ENCODE results near the gene IFI44L. TPM values are rescaled to one million over a fixed set of nuclear protein-coding genes. Genes with fewer than 3 reads are reported as not detected.

IFI44L gene
- polyA plus RNA-seq, 1 donor = 1.0 TPM

GRCh38 chr1:78641558-78641957, 21.3 kb downstream of the IFI44L start:
- no peak for DNase-seq (ENCODE audit: low read depth)

DNA sequence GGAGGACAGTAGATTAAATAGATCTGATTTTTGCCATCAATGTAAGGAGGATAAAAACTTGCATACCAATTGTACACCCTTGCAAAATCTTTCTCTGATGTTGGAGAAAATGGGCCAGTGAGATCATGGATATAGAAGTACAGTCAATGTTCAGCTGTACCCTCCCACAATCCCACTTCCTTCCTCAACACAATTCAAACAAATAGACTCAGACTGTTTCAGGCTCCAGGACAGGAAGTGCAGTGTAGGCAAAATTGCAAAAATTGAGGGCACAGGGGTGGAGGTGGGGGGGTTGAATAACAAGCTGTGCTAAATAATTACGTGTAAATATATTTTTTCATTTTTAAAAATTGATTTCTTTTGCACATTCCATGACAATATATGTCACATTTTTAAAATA, 25.5 kb downstream of the IFI44L start:
- DNase-seq (ENCODE audit: low read depth) = no peak

GRCh38 chr1:78647238-78647637, 27.0 kb downstream of the IFI44L start:
- DNase-seq (ENCODE audit: low read depth) = no peak

GRCh38 chr1:78649628-78650027, 29.4 kb downstream of the IFI44L start, which contains the start of gene IFI44:
IFI44 (plus strand) TSS chr1:78649831; CDS start chr1:78650196, 365 bp downstream.
- DNase-seq (ENCODE audit: low read depth) = peak; percentile 70

- no peak for DNase-seq (ENCODE audit: low read depth)
Observed at GRCh38 chr1:78650114-78650660, 29.9 kb downstream of the IFI44L start.

- DNase-seq (ENCODE audit: low read depth) = peak; percentile 11
Observed at GRCh38 chr1:78651241-78651640, 31.0 kb downstream of the IFI44L start.

- no peak for DNase-seq (ENCODE audit: low read depth)
Observed at GRCh38 chr1:78652019-78652560, 31.8 kb downstream of the IFI44L start.

DNA sequence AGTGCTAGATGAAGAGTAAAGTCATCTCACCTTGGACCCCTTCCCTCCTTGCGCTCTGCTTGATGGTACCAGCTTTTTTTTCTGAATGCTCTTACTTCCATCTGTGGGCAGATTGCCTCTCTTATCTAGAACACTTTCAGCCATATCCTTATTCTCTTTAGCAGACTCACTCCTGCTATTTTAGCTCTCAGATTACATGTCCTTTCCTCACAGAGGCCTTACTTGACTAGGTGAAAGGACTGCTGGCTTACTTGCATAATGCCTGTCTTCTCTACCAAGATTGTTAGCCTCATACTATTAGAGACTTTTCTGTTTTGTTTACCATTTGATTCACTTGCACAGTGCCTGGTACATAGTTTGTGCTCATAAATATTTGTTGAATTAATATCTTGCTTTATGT, 38.7 kb downstream of the IFI44L start:
- no peak for DNase-seq (ENCODE audit: low read depth)

DNA sequence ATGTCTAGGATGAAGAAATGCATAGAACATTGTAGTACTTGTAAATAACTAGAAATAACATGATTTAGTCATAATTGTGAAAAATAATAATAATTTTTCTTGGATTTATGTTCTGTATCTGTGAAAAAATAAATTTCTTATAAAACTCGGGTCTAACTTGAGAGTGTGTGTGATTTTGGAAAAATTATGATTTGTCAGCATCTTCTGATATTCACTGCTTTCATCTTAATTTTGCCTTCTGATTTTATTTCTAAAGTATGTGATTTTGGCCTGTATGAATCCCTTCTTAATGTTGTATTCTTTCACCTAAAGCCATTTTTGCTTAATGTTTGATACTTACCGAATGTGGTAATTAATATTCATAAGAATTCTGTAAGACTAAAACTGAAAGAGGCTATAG, 43.7 kb downstream of the IFI44L start:
- no peak for DNase-seq (ENCODE audit: low read depth)

DNA sequence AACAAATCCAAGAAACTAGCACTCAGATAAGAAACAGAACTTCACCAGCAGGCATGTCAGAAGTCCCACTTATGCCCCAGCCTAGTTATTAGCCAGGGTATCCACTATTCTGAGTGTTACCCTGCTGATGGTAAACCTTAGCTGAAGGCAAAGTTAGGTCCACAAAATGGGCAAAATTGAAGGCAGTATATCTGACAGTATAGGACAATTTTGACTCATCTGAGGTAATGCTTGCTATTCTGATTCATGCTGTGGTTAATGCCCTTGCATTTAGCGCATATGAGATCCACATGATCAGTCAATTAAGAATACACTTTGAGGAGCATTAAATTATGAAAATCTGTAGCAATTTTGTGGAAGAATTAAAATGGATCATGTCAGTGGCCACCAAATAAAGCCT, 44.5 kb downstream of the IFI44L start:
- no peak for DNase-seq (ENCODE audit: low read depth)

DNA sequence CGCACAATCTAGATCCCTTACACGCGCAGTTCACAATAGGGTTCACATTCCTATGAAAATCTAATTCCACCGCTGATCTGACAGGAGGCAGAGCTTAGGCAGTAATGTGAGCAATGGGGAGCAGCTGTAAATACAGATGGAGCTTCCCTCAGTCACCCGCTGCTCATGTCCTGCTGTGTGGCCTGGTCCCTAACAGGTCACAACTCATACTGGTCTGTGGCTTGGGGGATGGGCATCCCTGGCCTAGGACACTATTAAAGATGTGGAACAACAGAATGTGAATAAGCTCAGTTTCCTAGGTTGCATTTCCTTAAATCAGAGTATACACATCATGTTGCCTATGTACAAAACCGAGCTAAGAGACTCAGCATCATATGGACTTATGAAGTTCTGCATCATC, 45.6 kb downstream of the IFI44L start:
- no peak for DNase-seq (ENCODE audit: low read depth)

- DNase-seq (ENCODE audit: low read depth) = no peak
Observed at GRCh38 chr1:78667939-78668338, 47.7 kb downstream of the IFI44L start.

DNA sequence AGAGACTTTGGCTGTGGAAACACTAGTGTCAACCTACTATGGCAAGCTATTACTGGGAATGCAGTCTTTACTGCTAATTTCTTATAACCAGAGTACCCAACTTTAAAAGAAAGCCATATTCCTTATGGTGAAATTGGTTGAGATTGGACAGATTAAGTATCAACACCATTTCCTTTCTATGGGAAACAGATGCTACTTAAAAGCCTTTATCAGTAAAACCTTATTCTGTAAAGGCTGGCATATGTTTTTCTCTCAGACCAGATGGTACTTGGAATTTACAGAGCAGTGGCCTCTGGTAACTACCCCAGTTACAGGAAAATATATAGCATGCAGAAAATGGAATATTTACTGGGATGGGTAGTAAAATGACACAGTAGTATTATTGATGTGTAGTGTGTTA, 48.2 kb downstream of the IFI44L start:
- no peak for DNase-seq (ENCODE audit: low read depth)

DNA sequence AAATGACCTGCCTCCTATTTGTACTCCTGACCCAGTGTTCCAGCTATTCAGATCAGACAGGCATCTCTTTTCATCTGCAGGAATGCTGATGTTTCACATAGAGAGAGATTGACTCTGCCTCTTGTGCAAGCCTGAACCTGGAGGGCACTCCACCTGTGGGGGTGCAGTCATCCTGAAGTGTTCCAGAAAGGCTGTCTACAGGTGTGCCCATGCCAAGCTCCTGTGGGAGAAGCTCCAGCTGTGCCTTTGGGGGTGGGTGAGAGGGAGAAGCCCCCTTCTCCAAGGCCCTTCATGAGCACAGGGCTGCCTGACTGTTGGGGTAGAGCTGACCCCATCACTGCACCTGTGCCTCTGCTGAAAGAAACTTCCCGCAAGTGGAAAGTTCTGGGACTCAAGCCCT, 52.2 kb downstream of the IFI44L start:
- DNase-seq (ENCODE audit: low read depth) = no peak

GRCh38 chr1:78673120-78673519, 52.9 kb downstream of the IFI44L start:
- no peak for DNase-seq (ENCODE audit: low read depth)

- peak; percentile 49 for DNase-seq (ENCODE audit: low read depth)
Observed at GRCh38 chr1:78676347-78676982, 56.2 kb downstream of the IFI44L start.

- no peak for DNase-seq (ENCODE audit: low read depth)
Observed at GRCh38 chr1:78676993-78677392, 56.7 kb downstream of the IFI44L start.

DNA sequence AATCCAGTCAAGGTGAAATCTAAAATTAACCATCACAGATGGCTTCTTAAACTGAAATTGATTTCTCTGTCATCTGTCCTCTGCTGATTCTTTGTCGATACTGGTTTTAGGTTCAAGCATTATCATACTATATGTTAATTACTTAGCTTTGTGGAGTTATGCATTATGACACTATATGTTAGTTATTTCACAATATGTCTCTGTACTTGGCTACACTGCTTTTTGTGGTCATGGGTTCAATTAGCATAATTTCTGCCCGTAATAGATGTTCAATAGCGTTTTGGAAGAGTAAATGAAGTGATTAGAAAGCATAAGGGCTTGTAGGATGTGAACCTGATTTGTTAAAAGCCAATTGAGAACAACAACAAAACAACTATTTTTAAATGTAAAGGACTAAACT, 57.5 kb downstream of the IFI44L start:
- no peak for DNase-seq (ENCODE audit: low read depth)

- DNase-seq (ENCODE audit: low read depth) = no peak
Observed at GRCh38 chr1:78678324-78678723, 58.1 kb downstream of the IFI44L start.

- DNase-seq (ENCODE audit: low read depth) = no peak
Observed at GRCh38 chr1:78681265-78681664, 61.0 kb downstream of the IFI44L start.

- DNase-seq (ENCODE audit: low read depth) = no peak
Observed at GRCh38 chr1:78682496-78682895, 62.2 kb downstream of the IFI44L start.

DNA sequence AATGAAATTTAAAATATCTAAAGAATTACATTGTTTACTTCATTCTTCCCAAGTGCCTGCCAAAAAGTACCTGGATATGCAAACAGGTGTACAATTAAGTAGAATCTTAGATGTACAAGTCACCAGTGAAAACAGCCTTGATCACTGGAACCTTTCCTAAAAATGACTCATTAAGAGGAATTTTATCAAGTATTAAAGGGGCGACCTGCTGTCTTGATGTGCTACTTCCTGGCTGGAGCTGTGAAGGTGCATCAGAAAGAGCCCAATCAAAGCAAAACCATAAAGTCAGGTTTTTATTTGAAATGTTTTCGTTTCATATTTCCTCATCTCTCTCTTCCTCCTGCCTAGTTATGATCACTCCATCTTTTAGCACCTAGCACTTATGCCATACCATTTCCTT, 62.8 kb downstream of the IFI44L start:
- DNase-seq (ENCODE audit: low read depth) = no peak

GRCh38 chr1:78687315-78687714, 67.1 kb downstream of the IFI44L start:
- DNase-seq (ENCODE audit: low read depth) = no peak

DNA sequence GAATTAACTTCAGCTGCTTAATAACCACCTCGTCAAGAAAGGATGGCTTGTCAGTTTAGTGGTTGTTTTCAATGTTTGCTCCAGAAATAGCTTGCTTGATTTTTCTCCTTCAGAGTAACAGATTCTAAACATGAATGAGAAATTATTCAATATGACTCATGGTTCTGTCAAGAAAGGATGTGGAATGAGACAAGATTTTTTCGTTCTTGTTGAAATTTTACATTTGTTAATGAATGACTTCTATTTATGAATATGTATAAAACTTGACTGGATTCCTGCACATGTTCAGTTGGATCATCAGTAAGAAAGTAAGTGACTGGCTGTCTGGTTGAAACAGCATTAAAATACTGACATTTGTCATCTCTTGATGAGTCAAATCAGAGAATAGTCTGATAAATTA, 67.7 kb downstream of the IFI44L start:
- DNase-seq (ENCODE audit: low read depth) = no peak
